GM12865 (cell line): ENCODE results near the gene PDGFC.

ENCODE experiments used
- DNase-seq: peaks from one replicate; pipeline ENCODE4 v3.0.0; 2010; ENCODE audit warnings: low read depth
- H3K4me3 ChIP-seq: 2 replicates; pipeline ENCODE4 v1.5.1; 2011; ENCODE audit warnings: mild to moderate bottlenecking, low read depth, low read length, control low read depth
- TF ChIP-seq, protein P1 (sequence below): IDR thresholded peaks from 2 replicates; pipeline ENCODE4 v1.5.1; 2011; ENCODE audit warnings: low read length, control low read depth, low read depth, inconsistent platforms; ENCODE audit not compliant: insufficient read depth; ENCODE audit errors: missing control alignments

The PDGFC gene

DNA sequence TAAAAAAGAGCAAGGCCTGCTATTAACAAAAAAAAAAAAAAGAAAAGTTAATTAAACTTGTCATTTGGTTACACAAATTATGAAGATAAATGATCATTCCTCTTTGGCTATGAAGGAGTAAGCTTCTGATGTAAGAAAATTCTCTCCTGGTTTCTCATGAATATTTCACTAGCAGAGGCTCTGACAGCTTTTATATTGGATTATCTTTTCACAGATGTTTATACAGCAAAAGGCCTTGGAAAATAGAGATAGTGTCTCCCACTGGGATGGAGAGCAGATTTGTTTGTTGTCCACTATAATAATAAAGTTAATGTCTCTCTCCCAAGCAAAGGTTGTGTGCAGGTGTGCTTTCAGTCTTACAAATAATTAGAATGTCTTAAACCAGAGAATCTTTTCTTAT lies 40.7 kb upstream of the PDGFC start:
- DNase-seq = no peak
- TF ChIP-seq, protein P1, sequence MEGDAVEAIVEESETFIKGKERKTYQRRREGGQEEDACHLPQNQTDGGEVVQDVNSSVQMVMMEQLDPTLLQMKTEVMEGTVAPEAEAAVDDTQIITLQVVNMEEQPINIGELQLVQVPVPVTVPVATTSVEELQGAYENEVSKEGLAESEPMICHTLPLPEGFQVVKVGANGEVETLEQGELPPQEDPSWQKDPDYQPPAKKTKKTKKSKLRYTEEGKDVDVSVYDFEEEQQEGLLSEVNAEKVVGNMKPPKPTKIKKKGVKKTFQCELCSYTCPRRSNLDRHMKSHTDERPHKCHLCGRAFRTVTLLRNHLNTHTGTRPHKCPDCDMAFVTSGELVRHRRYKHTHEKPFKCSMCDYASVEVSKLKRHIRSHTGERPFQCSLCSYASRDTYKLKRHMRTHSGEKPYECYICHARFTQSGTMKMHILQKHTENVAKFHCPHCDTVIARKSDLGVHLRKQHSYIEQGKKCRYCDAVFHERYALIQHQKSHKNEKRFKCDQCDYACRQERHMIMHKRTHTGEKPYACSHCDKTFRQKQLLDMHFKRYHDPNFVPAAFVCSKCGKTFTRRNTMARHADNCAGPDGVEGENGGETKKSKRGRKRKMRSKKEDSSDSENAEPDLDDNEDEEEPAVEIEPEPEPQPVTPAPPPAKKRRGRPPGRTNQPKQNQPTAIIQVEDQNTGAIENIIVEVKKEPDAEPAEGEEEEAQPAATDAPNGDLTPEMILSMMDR = no peak
- H3K4me3 ChIP-seq = no peak overlapping the region

DNA sequence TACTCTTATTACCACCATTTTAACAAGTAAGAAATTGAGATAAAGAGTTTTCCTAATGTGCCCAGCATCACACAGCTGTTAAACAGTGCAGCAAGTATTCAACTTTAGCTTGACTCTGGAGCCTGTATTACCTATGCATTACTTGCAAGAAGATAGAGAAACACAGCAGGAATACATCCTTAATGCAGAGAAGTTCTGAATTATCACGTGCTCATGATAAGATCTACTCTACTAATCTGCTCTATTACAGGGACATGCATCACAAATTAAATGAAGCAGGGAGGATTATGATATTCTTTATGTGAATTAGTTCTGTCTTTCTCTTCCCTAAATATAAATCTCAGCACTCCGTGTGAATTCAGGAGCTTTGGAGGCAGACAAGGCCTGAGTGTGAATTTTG lies 39.0 kb upstream of the PDGFC start:
- TF ChIP-seq, protein P1 = no peak

DNA sequence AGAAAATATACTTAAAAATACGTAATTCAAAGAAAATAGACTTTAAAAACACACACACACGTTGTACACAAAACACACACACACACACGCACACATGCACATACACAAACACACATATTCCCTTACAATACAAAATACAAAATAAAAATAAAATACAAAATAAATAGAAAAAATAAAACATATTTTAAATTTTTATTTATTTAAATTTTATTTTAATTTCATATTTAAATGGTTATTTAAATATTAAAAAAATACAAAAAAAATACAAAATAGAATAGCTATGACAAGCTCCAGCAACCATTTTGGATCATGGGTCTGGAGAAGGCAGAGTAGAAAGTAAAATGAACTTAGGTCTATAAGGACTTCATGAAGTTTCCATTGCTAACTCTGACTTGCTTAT lies 34.2 kb upstream of the PDGFC start:
- no peak for DNase-seq
- no peak overlapping the region for H3K4me3 ChIP-seq
- TF ChIP-seq, protein P1 = no peak

More for the DNA sequence above, 39.0 kb upstream of the PDGFC start:
- no peak for DNase-seq
- no peak overlapping the region for H3K4me3 ChIP-seq

DNA sequence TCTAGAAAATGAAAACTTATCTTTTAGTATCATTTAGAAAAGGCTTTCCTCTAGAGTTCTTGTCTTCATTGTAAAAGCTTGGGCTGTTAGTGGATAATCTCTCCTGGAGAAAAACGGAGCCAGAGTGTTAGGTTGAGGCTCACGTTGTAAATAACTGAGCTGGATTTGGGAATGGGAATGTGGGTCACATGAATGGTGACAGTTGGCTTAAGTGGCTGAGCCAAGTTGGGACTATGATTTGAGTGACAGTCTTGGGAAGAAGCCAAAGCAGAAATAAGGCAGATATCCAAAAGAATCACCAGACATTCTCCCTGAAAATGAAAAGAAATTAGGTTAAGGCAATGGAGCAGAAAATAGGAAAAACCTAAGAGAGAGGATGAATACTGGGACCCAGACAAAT lies 33.6 kb upstream of the PDGFC start:
- DNase-seq = no peak
- TF ChIP-seq, protein P1 = no peak
- no peak overlapping the region for H3K4me3 ChIP-seq

DNA sequence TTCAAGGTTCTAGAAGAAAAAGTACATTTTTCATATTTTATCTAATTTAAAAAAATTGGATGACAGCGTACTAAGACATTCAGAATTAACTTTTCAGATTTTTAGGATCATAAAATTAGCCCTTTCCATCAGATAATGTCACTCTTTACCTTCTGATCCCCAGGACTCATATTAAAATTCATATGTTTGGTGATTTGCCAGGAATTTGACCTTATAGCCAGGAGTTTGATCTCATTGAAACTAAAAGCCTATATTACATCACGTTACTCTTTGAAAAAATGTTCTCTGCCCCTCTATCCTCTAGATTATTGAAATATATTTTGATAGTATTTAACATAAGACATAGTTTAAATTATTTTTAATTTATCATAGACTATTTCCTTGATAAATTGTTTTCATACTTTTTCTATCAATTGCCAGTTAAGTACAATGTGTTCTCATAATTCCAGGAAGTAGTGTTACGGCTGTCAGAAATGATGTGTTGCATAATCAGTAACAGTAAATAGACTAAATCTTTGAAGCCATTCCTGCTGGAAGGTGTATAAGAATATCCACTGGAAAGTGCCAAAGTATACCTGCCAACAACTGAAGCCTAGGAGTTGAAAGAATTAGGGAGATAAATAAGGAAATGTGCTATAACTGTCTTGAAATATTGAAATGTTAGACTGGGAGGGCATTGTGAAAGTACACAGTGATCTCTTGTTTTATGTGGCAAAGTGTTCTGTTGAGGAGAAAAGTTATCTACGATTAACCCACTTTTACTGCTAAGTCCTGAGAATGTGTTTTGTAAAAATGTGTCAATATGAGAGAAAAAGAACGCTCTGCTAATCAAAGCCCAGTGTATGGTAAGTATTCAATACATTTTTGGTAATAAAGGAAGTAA lies 32.9 kb upstream of the PDGFC start:
- no peak for DNase-seq
- H3K4me3 ChIP-seq = no peak overlapping the region
- TF ChIP-seq, protein P1 = no peak

DNA sequence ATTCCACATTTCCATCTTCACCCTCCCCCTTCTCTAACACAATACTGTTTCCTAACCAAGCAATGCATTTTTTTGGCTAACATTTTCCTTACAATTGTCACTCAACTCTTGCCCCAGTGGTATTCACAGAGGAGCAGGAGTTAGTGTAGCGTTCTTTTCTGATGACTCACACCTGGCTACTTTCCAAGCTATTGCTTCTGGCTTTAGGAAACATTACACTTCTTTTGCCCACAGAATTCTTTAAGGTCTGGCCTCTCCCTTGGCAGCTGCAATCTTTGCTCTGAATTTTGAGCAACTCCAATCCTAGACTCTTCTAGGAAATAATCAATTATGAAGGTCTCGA lies 27.5 kb upstream of the PDGFC start:
- DNase-seq = no peak

More for the DNA sequence above, 27.5 kb upstream of the PDGFC start:
- TF ChIP-seq, protein P1 = no peak
- no peak overlapping the region for H3K4me3 ChIP-seq
